Astrocyte of the cerebellum (primary cell): Measurements from ENCODE around the gene SNX1.

Source experiments
- DNase-seq: peaks from one replicate; pipeline ENCODE4 v3.0.0-alpha.2; 2011; ENCODE audit warnings: low read depth
- H3K4me3 ChIP-seq: 2 replicates; pipeline ENCODE4 v1.5.1; 2011; ENCODE audit warnings: mild to moderate bottlenecking, low read depth, low read length, moderate library complexity
- CTCF ChIP-seq: IDR thresholded peaks from 2 replicates; pipeline ENCODE4 v1.5.1; 2012; ENCODE audit warnings: low read length, low read depth, moderate library complexity, mild to moderate bottlenecking; ENCODE audit errors: missing control alignments
- in situ Hi-C: cut with HindIII; loops from 2 replicates; pipeline ENCODE4 v1.10.0; 2017; ENCODE audit warnings: low sequenced_read_pairs

SNX1 gene

GRCh38 chr15:64095431-64095794 lies 369 bp upstream of the SNX1 start:
- in situ Hi-C loops = no loop called here
- no peak for TF ChIP-seq CTCF
- peak overlapping the region; percentile 89 for H3K4me3 ChIP-seq
- no peak for DNase-seq

- peak overlapping the region; percentile 89 for H3K4me3 ChIP-seq
- in situ Hi-C loops = no loop called here
- peak; percentile 33 for TF ChIP-seq CTCF
- peak; percentile 9 for DNase-seq
Measured at GRCh38 chr15:64096668-64097384, 1.0 kb downstream of the SNX1 start.

DNA sequence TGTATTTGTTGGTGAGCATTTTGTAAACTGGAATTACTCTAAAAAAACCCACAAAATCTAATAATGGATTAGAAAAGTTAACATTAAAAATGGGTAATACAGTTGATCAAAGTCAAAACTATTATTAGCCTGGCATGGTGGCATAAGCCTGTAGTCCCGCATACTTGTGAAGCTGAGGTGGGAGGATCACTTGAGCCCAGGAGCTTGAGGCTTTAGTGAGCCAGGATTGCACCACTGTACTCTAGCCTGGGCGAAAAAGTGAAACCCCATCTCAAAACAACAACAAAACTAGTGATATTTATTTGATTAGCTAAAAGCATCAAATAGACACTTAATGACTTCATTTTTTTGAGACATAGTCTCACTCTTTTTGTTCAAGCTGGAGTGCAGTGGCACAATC lies 3.6 kb downstream of the SNX1 start:
- in situ Hi-C loops = no loop called here
- no peak for TF ChIP-seq CTCF
- DNase-seq = no peak
- no peak overlapping the region for H3K4me3 ChIP-seq

GRCh38 chr15:64100958-64101357 lies 5.2 kb downstream of the SNX1 start:
- in situ Hi-C loops = no loop called here
- no peak for DNase-seq
- no peak for TF ChIP-seq CTCF
- H3K4me3 ChIP-seq = no peak overlapping the region

DNA sequence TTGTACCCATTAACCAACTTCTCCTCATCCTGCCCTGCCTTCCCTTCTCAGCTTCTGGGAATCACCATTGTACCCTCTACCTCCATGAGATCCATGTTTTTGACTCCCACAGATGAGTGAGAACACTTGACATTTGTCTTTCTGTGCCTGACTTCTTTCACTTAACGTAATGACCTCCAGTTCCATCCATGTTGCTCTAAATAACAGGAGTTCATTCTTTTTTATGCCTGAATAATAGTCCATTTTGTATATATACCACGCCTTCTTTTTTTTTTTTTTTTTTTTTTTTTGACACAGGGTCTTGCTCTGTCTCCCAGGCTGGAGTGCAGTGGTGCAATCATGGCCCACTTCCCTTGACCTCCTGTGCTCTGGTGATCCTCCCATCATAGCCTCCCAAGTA lies 6.7 kb downstream of the SNX1 start:
- DNase-seq = no peak
- H3K4me3 ChIP-seq = no peak overlapping the region
- in situ Hi-C loops = no loop called here
- TF ChIP-seq CTCF = no peak

DNA sequence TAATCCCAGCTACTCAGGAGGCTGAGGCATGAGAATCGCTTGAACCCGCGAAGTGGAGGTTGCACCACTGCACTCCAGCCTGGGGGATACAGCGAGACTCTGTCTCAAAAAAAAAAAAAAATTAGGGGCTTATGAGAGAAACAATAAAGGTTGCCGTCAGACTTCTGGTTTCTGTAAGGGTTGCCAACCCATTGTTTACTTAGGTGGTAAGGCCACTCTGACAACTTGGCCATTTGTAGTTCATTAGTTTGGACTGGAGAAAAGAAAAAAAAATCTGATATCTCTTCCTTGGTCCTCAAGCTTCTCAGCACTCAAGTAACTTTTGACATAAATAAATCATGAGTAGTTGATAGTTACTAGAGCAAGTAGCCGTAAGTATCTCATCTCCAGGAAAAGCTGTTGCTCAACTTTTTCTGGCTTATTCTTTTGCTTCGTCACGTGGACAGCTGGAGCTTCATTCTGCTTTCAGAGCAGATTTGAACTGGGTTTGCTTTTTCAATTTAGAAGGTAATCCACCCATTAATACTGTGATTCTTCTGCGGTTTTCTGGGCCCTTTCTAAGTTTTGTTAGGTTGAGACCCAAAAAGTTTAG lies 9.4 kb downstream of the SNX1 start:
- no peak for TF ChIP-seq CTCF
- H3K4me3 ChIP-seq = no peak overlapping the region
- no peak for DNase-seq

More for the DNA sequence above, 9.4 kb downstream of the SNX1 start:
- in situ Hi-C loops = no loop called here
